Right lobe of liver (tissue), 6 donors: ENCODE data around the gene GSG1. TPM values are rescaled to one million over a fixed set of nuclear protein-coding genes. Genes with fewer than 3 reads are reported as not detected.

Source experiments
- ATAC-seq, 4 donors: fragments of 200-7000 bp; cut with Tn5 transposase; one replicate each; pipeline ENCODE4 v1.9.1; 2020; ENCODE audit warnings: mild to moderate bottlenecking in 4 of 4, moderate library complexity in 4 of 4
- DNase-seq, 3 donors: peaks; one replicate each; pipeline ENCODE4 v3.0.0-alpha.2; 2020
- H3K27ac ChIP-seq, 3 donors: fragments of 200-600 bp; one replicate each; pipeline ENCODE4 v1.8.0; 2022
- H3K27me3 ChIP-seq, 2 donors: fragments of 200-600 bp; one replicate each; pipeline ENCODE4 v1.8.0; 2022
- H3K36me3 ChIP-seq, 4 donors: fragments of 200-600 bp; sonication (generic) in 1 of 4; one replicate each; pipeline versions ENCODE4 v1.5.1 to v1.8.0; 2017 to 2022; ENCODE audit warnings: control low read depth in 1 of 4
- H3K4me1 ChIP-seq, 4 donors: fragments of 200-600 bp; sonication (generic) in 1 of 4; one replicate each; pipeline versions ENCODE4 v1.5.1 to v1.8.0; 2017 to 2022; ENCODE audit warnings: control low read depth in 1 of 4
- H3K4me3 ChIP-seq, 3 donors: fragments of 200-600 bp; one replicate each; pipeline ENCODE4 v1.8.0; 2022
- H3K9me3 ChIP-seq, 4 donors: fragments of 200-600 bp; sonication (generic) in 1 of 4; one replicate each; pipeline versions ENCODE4 v1.5.1 to v1.8.0; 2017 to 2022; ENCODE audit warnings: control low read depth in 1 of 4
- POLR2A ChIP-seq: fragments of 450-650 bp; IDR thresholded peaks from one replicate; pipeline ENCODE4 v1.6.1; 2017; ENCODE audit warnings: antibody characterized with exemption, mild to moderate bottlenecking
- WGBS: methylation state at CpG from one replicate; pipeline ENCODE4 v1.1.6; 2018; ENCODE audit warnings: low coverage, low lambda C conversion rate; ENCODE audit not compliant: insufficient coverage; ENCODE audit errors: missing lambda C conversion rate; 5-methylcytosine and 5-hydroxymethylcytosine counted together
- intact Hi-C, 2 donors: fragments of 100-400 bp; cut with DNase I; formaldehyde crosslinking; loops; one replicate each; pipeline versions ENCODE4 v1.11.2 to v1.14.1; 2022
- total RNA-seq, 6 experiments: library from RNA; depleted of rRNA in 2 of 6; stranded (reverse); fragments of >200 nt in 2 of 6; fragmentation: NEBNext Ultra II Directional in 3 of 6; extraction: Animal tissue kit (Norgen Biotek cat#: 25700) in 3 of 6; gene quantifications; one replicate each; pipeline versions ENCODE4 v1.1.0 to v1.2.4, GENCODE V29; 2016 to 2023
- TF ChIP-seq, protein P1 (sequence below), 4 donors: fragments of 200-600 bp in 3 of 4; fragments of 450-650 bp in 1 of 4; IDR thresholded peaks; one replicate each; pipeline versions ENCODE4 v1.5.1 to v1.8.0; 2016 to 2022; ENCODE audit warnings: antibody characterized with exemption in 4 of 4, mild to moderate bottlenecking in 2 of 4
- donor health status: DM: no; HTN: yes; CAD: no.
- donor health status: DM: no; HTN: no; CAD: no.
- donor health status: DM: no; HTN: no; CAD: no.
- donor health status: DM: no; HTN: yes; CAD: no.
- donor health status: DM: no; HTN: yes; CAD: no.

Gene GSG1
- total RNA-seq, 6 experiments from 2014 or later: not detected

DNA sequence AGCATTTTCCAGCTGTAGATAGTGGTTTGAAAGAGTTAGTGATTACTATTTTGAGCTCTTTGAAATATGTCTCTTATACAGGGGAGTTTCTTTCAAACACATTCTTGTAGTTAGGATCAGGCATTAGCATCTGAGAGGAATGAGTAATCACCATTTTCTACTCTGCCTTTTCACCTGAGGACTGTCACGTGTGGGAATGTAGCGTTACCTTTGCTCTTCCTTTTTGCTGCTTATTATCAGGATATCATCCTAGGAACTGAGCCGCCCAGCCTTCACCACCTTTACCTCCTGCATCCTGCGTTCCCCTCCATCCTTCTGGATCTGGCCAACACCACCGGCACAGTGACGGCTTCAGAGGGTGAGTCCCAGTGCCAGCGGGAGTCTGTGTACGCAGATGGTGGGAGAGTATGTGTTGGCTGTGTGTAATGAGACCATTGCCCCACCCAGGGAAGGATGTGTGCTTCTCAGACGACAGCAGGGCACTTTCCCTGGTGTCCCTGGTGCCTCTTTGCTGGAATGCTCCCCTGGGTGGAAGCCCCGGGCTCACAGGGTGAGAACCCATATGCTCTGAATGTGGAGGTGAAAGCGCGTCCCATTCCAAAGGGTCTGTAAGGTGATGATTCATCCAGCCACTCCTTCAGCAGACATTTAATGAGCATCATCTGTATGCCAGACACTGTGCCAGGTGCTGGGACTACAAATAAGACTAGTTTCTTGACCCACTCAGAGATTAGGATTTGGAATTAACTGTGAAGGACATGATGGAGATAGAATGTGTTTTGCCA is 27.5 kb downstream of the GSG1 start:
- no peak for ATAC-seq
- Histone ChIP-seq H3K4me1 (no peaks in the 10 kb centered on the region), H3K36me3 (peaks cover 0 to under 1% (median 0%) of the 10 kb centered on the region in 4 donors), H3K4me3 (no peak overlapping the region), H3K27ac (no peak overlapping the region), H3K9me3 (no peaks in the 10 kb centered on the region), H3K27me3 (no peaks in the 10 kb centered on the region)
- TF ChIP-seq POLR2A: no peak
- TF ChIP-seq, protein P1, sequence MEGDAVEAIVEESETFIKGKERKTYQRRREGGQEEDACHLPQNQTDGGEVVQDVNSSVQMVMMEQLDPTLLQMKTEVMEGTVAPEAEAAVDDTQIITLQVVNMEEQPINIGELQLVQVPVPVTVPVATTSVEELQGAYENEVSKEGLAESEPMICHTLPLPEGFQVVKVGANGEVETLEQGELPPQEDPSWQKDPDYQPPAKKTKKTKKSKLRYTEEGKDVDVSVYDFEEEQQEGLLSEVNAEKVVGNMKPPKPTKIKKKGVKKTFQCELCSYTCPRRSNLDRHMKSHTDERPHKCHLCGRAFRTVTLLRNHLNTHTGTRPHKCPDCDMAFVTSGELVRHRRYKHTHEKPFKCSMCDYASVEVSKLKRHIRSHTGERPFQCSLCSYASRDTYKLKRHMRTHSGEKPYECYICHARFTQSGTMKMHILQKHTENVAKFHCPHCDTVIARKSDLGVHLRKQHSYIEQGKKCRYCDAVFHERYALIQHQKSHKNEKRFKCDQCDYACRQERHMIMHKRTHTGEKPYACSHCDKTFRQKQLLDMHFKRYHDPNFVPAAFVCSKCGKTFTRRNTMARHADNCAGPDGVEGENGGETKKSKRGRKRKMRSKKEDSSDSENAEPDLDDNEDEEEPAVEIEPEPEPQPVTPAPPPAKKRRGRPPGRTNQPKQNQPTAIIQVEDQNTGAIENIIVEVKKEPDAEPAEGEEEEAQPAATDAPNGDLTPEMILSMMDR (IDR thresholded peaks at IDR 0.05): no peak
- intact Hi-C loops: no loop called here
- 89% methylated on average over 8 of the region's 12 CpGs for WGBS
- DNase-seq: no peak

DNA sequence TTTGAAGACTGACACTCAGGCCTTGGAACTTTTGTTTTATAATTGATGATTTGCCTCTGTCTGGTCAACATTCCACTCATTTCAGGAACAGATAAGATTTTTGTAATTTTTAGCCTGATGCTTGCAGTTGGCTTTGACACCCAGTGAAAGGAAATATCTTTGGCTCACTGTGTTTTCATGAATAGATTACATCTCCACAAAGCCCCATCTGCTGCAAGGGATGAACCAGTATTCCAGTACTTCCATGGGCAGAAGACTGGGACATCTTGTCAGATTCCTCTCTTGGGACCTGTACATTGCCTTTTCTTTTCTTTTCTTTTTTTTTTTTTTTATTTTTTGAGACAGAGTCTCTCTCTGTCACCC is 28.4 kb downstream of the GSG1 start:
- H3K4me1 ChIP-seq: no peaks in the 10 kb centered on the region
- no peaks in the 10 kb centered on the region for H3K9me3 ChIP-seq
- ATAC-seq: no peak
- DNase-seq: no peak
- TF ChIP-seq, protein P1 (IDR thresholded peaks at IDR 0.05): no peak
- TF ChIP-seq POLR2A: no peak
- no peak overlapping the region for H3K4me3 ChIP-seq
- H3K36me3 ChIP-seq: no peaks in the 10 kb centered on the region
- H3K27me3 ChIP-seq: no peaks in the 10 kb centered on the region
- intact Hi-C loops: no loop called here
- H3K27ac ChIP-seq: no peak overlapping the region

DNA sequence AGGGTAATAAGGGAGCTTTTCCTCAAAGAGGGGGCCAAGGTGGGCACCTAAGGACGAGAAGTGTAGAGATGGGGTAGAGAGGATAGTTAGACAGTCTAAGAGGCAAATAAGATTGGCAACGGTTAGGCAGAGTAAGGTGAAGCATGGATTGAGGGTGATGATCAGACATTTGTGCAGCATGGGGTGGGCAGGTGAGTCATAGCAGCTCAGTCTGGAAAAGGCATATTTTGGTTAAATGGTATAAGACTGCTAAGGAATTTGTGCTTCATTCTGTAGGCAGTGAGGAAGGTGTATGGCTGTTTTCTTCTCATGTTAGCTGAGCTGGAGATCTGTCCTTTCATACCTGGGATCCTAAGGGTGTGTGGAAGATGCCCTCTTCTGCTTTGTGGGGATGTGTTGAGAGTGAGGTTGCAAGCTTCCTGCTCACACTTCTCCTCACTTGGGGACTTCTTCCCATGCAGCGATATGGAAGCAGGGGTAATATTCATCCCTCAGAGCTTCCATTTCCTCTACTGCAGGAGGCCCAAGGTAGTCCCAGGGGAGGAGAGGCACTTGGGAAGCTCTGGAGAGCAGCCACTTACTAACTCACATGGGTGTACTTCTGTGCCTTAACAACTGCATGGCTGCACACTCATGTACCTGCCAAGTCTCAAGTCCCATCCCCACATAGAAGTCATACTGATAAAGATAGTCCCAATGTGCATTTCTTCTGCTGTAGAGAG is 28.9 kb downstream of the GSG1 start:
- intact Hi-C loops: no loop called here
- TF ChIP-seq POLR2A: no peak
- TF ChIP-seq, protein P1 (IDR thresholded peaks at IDR 0.05): no peak
- Histone ChIP-seq H3K4me3 (no peak overlapping the region), H3K27me3 (no peaks in the 10 kb centered on the region), H3K36me3 (no peaks in the 10 kb centered on the region), H3K4me1 (no peaks in the 10 kb centered on the region), H3K27ac (no peak overlapping the region), H3K9me3 (no peaks in the 10 kb centered on the region)
- WGBS: 78% methylated on average over 2 of the region's 3 CpGs
- no peak for ATAC-seq
- DNase-seq: no peak

DNA sequence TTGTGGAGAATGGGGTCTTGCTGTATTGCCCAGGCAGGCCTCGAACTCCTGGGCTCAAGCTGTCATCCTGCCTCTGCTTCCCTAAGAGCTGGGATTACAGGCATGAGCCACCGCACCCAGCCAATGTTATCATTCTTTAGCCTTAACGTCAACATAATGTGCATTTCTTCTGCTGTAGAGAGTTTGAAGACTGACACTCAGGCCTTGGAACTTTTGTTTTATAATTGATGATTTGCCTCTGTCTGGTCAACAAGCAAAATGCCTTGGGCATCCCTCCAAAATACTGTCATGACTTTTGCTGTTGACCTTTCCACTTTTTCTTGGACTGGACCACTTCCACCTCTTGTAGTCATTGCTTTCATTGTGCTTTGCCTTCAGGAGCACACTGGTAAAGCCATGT is 30.3 kb downstream of the GSG1 start:
- DNase-seq: no peak
- Histone ChIP-seq H3K27me3 (no peaks in the 10 kb centered on the region), H3K36me3 (no peaks in the 10 kb centered on the region), H3K27ac (no peak overlapping the region), H3K4me3 (no peak overlapping the region), H3K4me1 (no peaks in the 10 kb centered on the region), H3K9me3 (no peaks in the 10 kb centered on the region)
- TF ChIP-seq POLR2A: no peak
- intact Hi-C loops: no loop called here
- WGBS: 96% methylated on average over 3 of the region's 3 CpGs
- no peak for ATAC-seq
